ENCODE data around the gene ENO2. TPM values are rescaled to one million over a fixed set of nuclear protein-coding genes. Genes with fewer than 3 reads are reported as not detected.
A peak's percentile ranks its signal among the peaks of the same experiment; 100 is the strongest.

The ENO2 gene
- total RNA-seq, 1 experiment from 2014 or later, result 166 TPM

DNA sequence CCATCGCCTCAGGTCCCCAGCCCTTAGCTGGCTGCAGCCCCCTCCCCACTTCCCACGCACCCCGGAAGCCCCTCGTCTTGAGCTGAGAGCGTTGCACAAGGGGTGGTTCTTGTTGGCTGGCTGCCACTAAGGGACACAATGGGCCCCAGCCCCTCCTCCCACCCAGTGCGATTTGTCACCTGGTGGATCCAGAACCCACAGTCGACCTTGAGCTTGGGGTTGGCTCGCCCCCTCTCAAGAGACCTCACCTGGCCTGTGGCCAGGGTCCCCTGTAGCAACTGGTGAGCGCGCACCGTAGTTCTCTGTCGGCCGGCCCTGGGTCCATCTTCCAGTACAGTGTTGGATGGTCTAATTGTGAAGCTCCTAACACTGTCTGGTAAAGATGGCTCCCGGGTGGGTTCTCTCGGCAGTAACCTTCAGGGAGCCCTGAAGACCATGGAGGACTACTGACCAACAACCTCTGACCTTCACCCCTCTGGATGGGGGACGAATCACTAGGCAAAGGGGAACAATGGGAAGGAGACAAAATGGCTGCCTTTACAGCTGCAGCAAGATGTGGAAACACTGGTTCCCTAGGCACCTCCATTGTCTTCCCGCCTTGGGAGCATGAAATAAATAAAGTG, 49.5 kb downstream of the ENO2 start:
- Histone ChIP-seq H3K9ac (ENCODE audit: extremely low read depth, insufficient read length, low read length) (peak overlapping the region; percentile 48), H3K56ac (ENCODE audit: insufficient read length, low read depth, low read length) (no peak overlapping the region), H3T11ph (ENCODE audit: low read length) (no peak overlapping the region), H2AK5ac (ENCODE audit: insufficient read length, low read length) (no peak overlapping the region), H3K79me2 (ENCODE audit: insufficient read depth, low read length) (peaks cover 2% of the 10 kb centered on the region; the same call in 1 of the 2 replicates), H2AFZ (ENCODE audit: low read length) (no peak overlapping the region), H3K27ac (ENCODE audit: insufficient read length, low read depth, low read length) (peak overlapping the region; percentile 34), H3K9me3 (ENCODE audit: control insufficient read depth, low read depth, low read length) (no peaks in the 10 kb centered on the region), H4K20me1 (ENCODE audit: control insufficient read depth, insufficient read depth, insufficient read length) (peaks cover 2% of the 10 kb centered on the region), H3K4ac (ENCODE audit: low read depth, low read length) (no peak overlapping the region), H3K23me2 (ENCODE audit: insufficient read length, low read depth, low read length, poor library complexity, severe bottlenecking) (peaks cover 17% of the 10 kb centered on the region), H2BK15ac (ENCODE audit: low read depth, low read length) (no peak overlapping the region), H3K79me1 (ENCODE audit: insufficient read depth, low read depth, low read length, poor library complexity, severe bottlenecking) (peaks cover 4% of the 10 kb centered on the region), H3K23ac (ENCODE audit: insufficient read length, low read depth, low read length) (no peak overlapping the region), H3K4me1 (ENCODE audit: insufficient read depth, low read length) (peaks cover 6% of the 10 kb centered on the region; the same call in 1 of the 2 replicates), H3K27me3 (ENCODE audit: insufficient read depth, low read length) (no peaks in the 10 kb centered on the region), H3K4me2 (ENCODE audit: insufficient read depth, insufficient read length, low read length) (peak overlapping the region; percentile 72), H3K18ac (ENCODE audit: insufficient read length, low read depth, low read length) (peak overlapping the region; percentile 39), H3K14ac (ENCODE audit: insufficient read depth, low read length) (peak overlapping the region; percentile 61), H4K8ac (replicated peaks; ENCODE audit: insufficient read length, low read depth, low read length) (no peak overlapping the region), H2BK5ac (ENCODE audit: insufficient read length, low read length) (no peak overlapping the region), H4K5ac (ENCODE audit: insufficient read length, low read depth, low read length) (no peak overlapping the region), H2BK12ac (ENCODE audit: insufficient read length, low read depth, low read length) (no peak overlapping the region), H2BK120ac (ENCODE audit: low read depth, low read length, poor library complexity, severe bottlenecking) (no peak overlapping the region), H2BK20ac (ENCODE audit: low read depth, low read length, poor library complexity, severe bottlenecking) (no peak overlapping the region), H4K91ac (ENCODE audit: insufficient read length, low read depth, low read length) (no peak overlapping the region)
- no CpG with 5 or more reads among the region's 17 CpGs for WGBS (ENCODE audit: extremely low coverage, insufficient read length, low lambda C conversion rate)
- no peaks in the 10 kb centered on the region; a peak in 1 of 5 replicates for H3K9me3 Mint-ChIP-seq
- DNase-seq, result peak; percentile 49
- H3K4me1 Mint-ChIP-seq, result peaks cover 50 to 64% of the 10 kb centered on the region in 2 experiments
- TF ChIP-seq, protein P1, sequence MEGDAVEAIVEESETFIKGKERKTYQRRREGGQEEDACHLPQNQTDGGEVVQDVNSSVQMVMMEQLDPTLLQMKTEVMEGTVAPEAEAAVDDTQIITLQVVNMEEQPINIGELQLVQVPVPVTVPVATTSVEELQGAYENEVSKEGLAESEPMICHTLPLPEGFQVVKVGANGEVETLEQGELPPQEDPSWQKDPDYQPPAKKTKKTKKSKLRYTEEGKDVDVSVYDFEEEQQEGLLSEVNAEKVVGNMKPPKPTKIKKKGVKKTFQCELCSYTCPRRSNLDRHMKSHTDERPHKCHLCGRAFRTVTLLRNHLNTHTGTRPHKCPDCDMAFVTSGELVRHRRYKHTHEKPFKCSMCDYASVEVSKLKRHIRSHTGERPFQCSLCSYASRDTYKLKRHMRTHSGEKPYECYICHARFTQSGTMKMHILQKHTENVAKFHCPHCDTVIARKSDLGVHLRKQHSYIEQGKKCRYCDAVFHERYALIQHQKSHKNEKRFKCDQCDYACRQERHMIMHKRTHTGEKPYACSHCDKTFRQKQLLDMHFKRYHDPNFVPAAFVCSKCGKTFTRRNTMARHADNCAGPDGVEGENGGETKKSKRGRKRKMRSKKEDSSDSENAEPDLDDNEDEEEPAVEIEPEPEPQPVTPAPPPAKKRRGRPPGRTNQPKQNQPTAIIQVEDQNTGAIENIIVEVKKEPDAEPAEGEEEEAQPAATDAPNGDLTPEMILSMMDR (conservative IDR thresholded peaks at IDR 0.05), result no peak
- H3K36me3 Mint-ChIP-seq (ENCODE audit: insufficient read depth in 1 of 3, low read depth in 3 of 3), result peaks cover 31 to 48% (median 37%) of the 10 kb centered on the region in 3 experiments
- peak overlapping the region; percentile 59 to 92 (median 92); a peak in 5 of 7 replicates for H3K27ac Mint-ChIP-seq
- H3K4me3 Mint-ChIP-seq, result peak overlapping the region in 1 of 2 experiments; percentile 82; a peak in 3 of 5 replicates
- no peaks in the 10 kb centered on the region for H3K27me3 Mint-ChIP-seq (ENCODE audit: low read depth)

Data from H9 (cell line).